HG03378 (cell line): Measurements from ENCODE around the gene CYB561D2.

Source experiments
- ATAC-seq: cut with Tn5 transposase; IDR thresholded peaks from one replicate; pipeline ENCODE4 v1.9.1; 2021; ENCODE audit warnings: mild to moderate bottlenecking, moderate library complexity; ENCODE audit not compliant: unreplicated experiment

Gene CYB561D2

DNA sequence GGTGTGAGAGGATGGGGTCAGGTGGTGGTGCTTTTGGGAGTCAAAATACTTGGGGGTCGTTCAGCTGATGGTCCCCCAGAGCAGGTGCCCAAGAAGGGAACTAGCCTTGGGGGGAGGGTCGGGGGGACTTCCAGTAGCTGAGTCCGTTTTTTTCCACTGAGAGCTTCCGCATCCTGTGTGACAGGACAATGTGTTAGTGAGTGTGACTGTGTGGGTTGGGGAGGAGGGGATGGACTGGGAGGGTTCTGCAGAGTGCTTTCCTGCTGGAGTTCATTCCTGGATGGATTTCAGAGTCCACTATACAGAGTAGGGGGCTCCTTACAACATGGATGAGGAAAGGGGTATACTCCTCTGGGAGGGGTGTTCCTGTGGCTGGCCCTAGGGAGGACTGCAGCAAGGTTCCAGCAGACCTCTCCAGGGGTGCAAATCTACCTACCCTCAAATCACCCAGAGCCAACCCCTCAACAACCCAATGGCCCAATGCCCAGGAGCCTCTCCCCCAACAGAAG, 27.5 kb upstream of the CYB561D2 start:
- ATAC-seq: no peak

DNA sequence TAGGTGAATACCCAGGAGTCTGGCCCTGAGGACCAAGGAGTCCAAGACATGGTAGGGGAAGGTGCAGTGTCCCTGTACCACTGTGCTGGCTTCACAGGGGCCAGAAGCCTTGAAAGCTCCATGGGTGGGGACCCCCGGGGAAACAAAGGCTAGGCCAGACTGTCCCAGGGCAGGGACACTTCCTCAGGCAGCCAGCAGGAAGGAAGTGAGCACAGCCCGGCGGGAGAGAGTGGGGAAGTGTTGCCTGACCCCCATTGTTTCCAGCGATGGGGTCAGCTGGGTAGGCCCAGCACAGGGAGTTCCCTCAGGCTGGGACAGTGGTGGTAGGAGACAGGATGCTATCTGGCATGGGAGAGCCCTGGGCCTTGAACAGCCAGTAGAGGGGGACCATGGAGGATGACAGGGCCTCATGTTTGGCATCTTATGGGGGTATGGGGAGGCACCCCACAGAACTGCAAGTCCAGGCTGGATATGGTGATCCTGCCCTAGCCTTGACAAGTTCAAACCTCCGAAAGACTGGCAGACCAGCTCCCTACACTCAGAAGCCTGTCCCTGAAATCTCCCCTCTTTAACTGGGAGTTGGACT, 27.0 kb upstream of the CYB561D2 start:
- no peak for ATAC-seq

DNA sequence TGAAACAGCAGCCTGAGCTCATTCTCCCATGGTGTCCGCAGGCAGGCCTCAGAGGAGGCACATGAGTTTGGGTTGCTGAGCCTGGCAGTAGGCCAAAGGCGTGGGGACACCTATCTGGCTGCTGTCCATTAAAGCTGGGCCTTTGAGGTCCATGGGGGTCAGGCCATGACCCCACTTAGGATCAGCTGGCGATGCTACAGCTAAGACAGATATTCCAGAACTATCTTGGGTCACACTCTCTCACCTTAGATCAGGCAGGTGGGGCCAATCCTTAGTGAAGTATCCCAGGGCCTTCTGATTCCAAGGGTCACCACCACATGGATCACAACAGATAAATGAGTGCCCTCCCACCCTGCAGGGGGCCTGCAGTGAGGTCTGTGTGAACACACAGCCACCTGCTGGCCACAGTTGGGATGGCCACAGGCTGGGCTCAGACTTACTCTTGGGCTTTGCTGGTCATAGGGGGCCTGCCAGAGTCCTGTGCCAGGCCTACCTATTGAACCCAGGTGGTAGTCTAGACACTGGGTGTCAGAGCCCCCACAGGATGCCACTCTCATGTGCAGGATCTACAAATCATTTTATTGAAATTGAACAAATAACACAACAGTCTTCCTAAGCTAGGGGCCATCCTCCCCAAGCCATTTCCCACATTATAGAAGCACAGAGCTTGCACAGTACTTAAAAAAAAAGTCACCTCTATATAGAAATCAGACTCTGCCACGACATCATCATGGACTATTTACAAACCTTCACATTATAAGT, 26.1 kb upstream of the CYB561D2 start:
- no peak for ATAC-seq

DNA sequence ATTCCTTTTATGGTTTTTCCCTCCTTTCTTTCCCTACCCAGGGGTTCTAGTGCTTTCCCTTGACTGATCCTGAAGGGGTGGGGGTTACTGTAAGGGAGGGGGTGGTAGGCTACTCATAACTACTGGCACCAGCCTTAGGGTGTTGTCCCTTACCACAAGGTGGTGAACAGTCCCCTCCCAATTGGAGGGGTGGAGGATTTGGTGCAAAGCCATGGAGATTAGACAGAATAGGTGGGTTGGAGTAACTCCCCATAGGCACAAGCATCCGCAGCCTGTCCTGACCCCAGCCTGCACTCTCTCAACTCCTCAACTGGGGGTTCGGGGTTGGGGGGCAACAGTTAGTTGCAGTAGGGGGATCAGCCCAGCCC, 25.6 kb upstream of the CYB561D2 start:
- no peak for ATAC-seq

DNA sequence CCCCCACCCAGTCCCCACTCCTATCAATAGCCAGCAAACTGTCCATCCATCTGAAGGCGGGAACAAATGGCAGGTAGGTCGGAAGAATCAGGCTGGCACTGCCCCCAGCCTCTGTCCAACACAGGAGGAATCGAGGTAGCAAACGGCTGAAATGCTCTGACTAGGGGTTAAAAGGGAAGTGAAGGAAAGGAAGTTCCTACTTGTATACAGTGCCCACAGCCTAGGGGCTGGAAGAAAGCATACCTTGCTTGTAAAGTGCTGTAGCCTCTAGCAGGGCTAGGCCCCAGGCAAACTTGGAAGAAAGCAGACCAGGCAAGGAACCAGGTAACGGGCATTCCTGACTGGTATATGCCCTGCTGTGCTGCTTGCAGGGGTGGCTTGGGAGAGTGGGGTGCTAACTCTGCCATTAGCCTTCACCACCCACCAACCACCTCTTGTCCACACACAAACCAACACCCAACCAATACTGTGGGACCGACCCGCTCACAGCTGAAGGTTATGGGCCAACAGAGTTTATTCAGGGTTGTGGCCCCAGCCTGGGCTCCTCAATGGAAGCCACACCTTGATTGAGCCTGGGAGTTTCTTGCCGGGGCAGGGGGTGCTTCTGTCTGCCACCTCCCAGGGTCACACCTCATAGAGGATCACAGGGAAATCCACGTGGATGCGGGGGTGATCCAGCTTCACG, 25.0 kb upstream of the CYB561D2 start:
- ATAC-seq: no peak

DNA sequence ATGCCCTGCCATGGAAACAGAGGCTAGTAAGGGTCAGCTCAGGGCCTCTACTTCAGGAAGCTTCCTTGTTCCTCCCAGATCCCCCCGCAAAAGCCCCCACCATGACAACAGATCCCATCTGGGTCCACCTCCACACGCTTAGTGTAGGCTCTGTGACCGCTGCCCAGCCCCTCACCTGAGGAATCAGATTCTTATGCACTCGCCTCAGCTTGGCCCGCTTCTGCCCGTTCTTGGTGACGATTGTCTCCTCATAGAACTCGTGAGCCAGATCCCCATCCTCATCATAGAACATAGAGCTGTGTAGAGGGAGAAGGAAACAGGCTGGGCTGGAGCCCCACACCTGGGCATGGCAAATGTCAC, 24.5 kb upstream of the CYB561D2 start:
- no peak for ATAC-seq

DNA sequence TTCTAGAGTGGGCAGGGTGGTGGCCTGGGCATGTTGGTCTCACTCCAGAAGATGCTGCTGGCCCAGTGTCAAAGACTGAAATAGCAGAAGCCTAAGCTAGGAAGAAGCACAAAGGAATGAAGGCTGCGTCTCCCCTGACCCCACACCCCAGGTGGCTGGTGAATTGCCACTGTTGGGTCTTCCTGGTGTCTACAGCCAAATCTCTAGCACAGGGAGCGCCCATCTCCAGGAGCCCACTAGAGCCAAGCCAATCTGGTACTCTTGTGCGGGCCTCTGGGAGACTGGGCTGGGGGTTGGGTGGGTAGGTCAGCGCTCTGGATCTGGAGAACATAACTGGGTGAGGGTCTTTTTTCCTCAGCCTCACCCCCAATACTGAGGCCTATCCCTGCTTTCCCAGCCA, 23.5 kb upstream of the CYB561D2 start:
- no peak for ATAC-seq

DNA sequence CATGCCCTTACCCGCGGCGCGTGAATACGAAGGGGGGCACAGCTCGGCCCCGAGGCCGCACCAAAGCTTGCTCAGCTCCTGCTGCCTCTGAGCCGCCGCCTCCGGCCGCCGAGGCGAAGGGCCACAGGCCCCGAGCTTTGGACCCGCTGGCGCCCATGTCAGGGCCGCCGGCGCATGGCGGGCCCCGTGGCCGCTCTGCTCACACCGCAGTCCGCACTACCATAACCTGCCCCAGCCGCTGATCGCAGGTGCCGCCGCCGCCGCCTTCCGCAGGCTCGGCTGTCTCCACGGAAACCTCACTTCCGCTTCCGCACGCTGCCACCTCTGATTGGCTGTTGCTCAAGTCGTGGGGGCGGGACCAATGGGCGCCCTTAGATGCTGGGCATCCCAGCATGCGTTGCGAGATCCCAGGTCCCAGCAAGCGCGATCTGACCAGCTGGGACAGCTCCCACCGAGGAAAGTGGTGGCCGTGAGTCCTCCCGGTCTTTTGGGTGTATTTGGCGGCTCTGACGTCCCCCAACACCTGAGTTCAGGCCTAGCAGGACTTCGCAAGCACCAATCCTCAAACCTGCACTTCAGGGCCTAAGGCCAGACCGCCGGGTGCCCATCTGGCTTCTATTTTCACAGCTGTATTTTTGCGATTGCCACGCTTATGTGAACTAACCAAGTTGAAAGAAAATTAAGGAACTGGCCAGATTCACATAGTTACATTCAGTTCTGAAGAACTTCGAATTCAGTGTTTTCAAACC, 22.5 kb upstream of the CYB561D2 start, which contains the start of gene TUSC2:
Gene TUSC2, minus strand, starts transcription at position 281 of the 749 bp plus-strand sequence. Its CDS starts 124 bp downstream, at position 157.
- peak; percentile 74 for ATAC-seq

DNA sequence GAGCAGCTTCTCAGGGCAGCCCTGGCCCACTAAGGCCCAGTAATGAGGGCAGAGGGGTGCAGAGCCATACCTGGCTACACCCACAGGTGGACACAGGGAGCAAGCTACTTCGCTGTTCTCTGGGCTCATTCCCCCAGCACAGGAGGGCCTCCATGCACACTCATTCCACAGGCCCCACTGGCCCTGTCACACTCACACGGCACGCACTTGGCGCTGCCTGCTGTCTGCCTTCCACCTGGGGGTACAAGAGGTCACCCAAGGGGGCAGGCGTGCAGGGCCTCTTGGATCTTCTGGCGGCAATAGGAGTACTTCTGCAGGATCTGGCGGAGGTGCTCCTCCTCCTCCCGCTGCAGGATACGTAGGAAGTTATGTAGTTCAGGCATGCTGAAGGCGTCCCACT, 20.3 kb upstream of the CYB561D2 start:
- ATAC-seq: no peak

DNA sequence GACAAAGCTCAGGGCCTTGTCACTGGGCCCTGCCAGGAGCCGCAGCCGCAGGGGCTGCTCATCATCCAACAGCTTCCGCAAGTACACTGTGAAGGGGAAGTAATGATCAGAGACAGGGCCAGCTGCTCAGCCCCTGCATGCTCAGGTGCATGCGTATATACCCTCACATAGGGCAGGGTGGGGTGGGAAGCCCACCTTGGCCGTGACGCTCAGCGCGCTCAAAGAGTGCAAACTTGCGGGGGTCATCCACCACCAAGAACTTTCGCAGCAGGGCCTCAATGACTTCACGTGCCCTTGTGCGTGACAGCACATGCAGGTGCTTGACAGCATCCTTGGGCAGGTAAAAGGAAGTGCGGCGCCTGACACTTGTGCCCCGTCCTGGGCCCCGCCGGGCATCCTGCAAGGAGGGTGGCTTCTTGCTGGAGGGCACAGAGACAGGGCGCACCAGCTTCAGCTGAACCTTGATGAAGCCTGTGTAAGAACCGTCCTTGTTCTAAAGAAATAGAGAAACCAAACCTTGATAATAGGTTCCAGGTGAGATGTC, 19.2 kb upstream of the CYB561D2 start:
- no peak for ATAC-seq

DNA sequence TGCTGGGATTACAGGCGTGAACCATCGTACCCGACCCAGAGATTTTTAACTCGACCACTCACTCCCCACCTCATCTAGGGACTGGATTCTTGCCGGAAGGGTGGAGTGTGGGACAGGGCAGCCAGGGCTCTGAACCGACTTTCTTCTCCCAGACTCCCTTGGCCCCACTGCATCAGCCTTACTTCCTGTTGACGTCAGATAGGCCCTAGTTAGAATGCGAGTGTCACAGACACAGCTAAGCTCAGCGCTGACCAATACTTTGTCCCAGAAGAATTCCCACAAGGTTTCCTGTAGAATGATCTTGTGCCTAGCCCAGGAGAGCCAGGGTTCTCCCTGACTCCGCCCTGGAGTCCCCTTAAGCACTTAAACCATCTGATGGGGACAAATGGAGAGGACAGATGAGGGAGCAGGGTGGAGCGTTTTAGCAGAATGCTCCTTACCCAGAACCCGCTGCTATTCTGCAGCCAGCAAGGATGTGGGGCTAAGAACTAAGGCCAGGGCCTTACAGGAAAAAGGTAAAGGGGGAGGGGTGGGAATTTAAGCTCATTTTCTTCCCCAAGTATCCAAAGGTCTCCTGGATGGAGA, 16.8 kb upstream of the CYB561D2 start:
- no peak for ATAC-seq

DNA sequence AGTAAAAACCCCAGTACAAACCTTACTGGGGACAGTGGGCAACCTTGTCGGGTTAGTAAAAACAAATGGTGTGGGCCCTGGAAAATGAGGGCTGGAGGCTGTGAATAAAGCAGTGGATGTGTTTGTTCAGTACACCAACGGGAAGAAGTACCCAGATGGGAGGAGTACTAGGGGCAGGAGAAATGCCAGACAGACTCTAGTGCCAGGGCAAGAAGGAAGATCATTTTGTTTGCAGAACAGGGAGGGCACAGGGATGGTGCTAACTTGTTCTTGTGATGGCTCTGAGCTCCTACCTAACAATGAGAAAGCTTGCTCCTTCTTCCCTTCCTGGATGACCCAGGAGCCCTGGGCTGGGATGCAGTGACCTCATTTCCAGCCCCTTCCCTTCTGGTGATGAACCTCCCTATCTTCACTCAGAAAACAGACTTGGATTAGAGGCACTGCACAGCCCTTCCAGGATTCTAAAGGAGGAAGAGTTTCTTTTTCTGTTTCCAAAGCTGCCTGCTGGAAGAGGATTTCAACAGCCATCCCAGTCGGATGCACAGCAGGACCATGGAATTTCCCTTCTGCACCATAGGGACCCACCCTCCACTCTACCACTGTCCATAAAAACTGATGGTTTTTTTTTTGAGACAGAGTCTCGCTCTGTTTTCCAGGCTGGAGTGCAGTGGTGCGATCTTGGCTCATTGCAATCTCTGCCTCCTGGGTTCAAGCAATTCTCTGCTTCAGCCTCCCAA, 16.2 kb upstream of the CYB561D2 start:
- no peak for ATAC-seq

DNA sequence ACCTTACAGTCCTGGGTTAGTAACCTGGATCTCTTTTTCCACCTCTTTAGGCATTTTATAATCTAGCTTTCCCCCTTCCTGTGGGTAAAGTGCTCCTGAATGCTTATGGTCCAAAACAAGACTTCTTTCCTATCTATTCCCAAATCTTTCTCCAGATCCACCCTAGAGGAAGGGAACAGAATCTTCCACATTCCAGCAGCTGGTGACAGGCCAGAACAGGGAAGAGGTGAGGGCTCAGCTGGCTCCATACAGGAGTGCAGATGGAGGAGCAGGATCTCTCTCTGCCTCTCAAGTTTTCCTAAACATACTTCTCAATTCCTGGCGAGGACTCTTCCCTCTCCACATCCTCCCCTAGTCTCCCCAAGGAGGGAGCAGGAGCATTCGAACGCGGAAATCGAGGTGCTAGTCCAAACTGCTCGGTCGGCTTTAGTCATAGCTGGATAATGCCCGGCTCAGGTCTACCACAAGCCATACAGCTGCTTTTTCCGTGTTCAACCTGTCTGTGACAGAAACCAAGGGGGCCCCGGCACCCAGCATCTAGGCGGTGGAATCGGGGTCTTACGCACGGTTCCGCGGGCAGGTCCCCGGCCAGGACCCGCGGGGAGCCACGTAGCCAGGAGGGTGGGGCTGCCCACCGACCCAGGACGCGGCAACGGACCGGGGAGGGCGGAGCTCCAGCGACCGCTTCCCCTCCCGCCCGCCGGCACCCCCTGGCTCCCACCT, 14.0 kb upstream of the CYB561D2 start:
- ATAC-seq: peak; percentile 15

DNA sequence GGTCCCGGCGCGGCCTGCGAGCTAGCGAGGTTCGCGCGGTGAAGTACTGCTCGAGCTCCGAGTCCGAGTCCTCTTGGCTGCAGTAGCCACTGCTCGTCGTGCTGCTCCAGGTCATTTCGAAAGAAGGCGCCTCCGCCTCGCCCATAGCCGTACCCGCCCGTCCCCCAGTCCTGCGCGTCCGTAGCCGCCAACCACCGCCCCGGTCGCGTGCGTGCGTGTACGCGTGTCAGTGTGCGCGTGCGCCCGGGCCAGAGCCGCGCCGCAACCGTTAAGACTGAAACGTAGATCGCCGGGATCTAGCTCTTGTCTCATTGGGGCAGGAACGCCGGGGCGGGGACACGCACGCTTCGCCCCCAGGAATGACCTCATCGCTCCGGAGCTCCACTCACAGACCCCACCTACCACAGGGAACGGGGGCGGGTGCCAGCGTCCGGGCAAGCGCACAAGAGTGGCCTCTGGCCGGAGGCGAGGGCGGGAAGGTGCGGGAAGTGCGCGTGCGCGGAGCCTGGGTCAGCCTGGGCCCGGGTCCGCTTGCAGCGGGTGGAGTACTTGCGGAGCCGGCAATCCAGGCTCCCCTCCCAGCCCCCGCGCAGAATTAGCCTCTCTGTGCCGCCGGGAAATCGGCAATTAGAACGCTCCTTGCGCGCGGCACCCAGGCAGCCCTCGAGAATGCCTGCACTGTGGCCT, 13.3 kb upstream of the CYB561D2 start:
- ATAC-seq: peak; percentile 72

DNA sequence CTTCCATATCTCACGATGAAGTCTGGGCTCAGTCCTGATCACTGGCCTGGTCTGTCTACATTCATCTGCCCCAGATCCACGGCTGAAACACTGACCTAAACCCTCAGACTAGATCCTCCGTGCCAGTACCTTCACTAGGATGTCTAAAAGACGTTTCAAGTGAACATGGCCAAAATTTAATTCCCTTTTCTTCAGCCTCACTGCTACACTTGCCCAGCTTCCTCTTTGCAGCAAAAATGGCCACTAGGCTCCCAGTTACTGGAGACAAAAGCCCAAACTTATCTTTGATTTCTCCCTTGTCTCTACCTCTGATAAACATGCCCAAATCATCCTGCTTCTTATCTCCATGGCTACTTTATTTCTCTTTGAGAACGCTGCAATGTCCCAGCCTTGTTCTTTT, 11.7 kb upstream of the CYB561D2 start:
- ATAC-seq: no peak

DNA sequence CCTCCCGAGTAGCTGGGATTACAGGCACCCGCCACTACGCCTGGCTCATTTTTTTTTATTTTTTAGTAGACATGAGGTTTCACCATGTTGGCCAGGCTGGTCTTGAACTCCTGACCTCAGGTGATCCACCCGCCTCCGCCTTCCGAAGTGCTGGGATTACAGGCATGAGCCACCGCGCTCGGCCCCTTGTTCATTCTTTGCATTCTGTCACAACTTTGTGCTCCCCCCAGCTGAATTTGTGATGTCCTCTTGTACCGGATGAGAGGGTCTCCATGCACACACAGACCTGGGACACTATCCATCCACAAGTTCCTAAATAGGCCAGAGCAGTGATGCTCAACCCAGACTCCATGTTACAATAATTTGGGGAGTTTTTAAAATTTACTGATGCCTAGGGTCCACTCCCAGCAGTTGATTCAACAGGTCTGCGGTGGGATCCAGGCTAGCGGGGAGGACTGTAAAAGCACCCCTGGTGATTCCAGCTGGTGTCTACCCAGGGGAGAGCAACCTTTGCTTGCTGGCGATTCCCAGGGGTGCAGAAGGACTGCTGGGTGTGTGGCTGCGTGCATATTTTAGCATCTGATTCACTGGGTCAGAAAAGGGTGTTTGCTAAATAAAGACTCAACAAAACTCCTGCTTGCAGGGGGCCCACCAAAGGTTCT, 11.0 kb upstream of the CYB561D2 start:
- no peak for ATAC-seq

DNA sequence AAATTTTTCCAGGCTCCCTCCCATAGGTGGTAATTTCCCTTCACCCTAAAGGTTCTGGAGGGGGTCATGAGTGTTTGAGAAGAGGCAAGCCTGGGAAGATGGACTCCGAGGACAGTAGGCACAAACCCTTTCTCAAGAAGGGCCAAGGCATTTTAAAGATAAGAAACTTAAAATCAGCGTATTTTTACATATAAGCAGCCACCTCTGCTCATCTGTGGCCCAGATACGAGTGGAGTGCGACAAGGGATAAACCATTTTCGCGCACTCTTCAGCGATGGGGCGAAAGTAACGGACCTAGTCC, 10.6 kb upstream of the CYB561D2 start:
- ATAC-seq: no peak
